Measurements from ENCODE around the gene UAP1. TPM values are rescaled to one million over a fixed set of nuclear protein-coding genes. Genes with fewer than 3 reads are reported as not detected.

The UAP1 gene
- 34.2 TPM for total RNA-seq

- DNase-seq (ENCODE audit: low spot score) = no peak
Observed at GRCh38 chr1:162561616-162562469, at the start of gene UAP1. Gene UAP1 (plus strand): TSS chr1:162561722. CDS start chr1:162566069, 4,347 bp downstream.

- DNase-seq (ENCODE audit: low spot score) = no peak
Observed at GRCh38 chr1:162527314-162527713, 34.2 kb upstream of the UAP1 start.

GRCh38 chr1:162530307-162530987 is 31.1 kb upstream of the UAP1 start:
- no peak for DNase-seq (ENCODE audit: low spot score)

GRCh38 chr1:162530988-162531319 is 30.6 kb upstream of the UAP1 start:
- no peak for DNase-seq (ENCODE audit: low spot score)

GRCh38 chr1:162535501-162535900 is 26.0 kb upstream of the UAP1 start:
- DNase-seq (ENCODE audit: low spot score) = no peak

GRCh38 chr1:162536511-162536910 is 25.0 kb upstream of the UAP1 start:
- DNase-seq (ENCODE audit: low spot score) = no peak

GRCh38 chr1:162537216-162537615 is 24.3 kb upstream of the UAP1 start:
- no peak for DNase-seq (ENCODE audit: low spot score)

GRCh38 chr1:162538815-162539431 is 22.6 kb upstream of the UAP1 start:
- DNase-seq (ENCODE audit: low spot score) = no peak

GRCh38 chr1:162541619-162542141 is 19.8 kb upstream of the UAP1 start:
- peak; percentile 59 for DNase-seq (ENCODE audit: low spot score)

- DNase-seq (ENCODE audit: low spot score) = no peak
Observed at GRCh38 chr1:162543228-162543627, 18.3 kb upstream of the UAP1 start.

GRCh38 chr1:162548170-162548569 is 13.4 kb upstream of the UAP1 start:
- peak; percentile 19 for DNase-seq (ENCODE audit: low spot score)

GRCh38 chr1:162549001-162549400 is 12.5 kb upstream of the UAP1 start:
- DNase-seq (ENCODE audit: low spot score) = no peak

- DNase-seq (ENCODE audit: low spot score) = no peak
Observed at GRCh38 chr1:162550925-162551324, 10.6 kb upstream of the UAP1 start.

- DNase-seq (ENCODE audit: low spot score) = no peak
Observed at GRCh38 chr1:162551969-162552683, 9.4 kb upstream of the UAP1 start.

GRCh38 chr1:162552684-162553252 is 8.8 kb upstream of the UAP1 start:
- DNase-seq (ENCODE audit: low spot score) = no peak

GRCh38 chr1:162554258-162554657 is 7.3 kb upstream of the UAP1 start:
- DNase-seq (ENCODE audit: low spot score) = no peak

GRCh38 chr1:162557536-162557935 is 4.0 kb upstream of the UAP1 start:
- DNase-seq (ENCODE audit: low spot score) = no peak

- DNase-seq (ENCODE audit: low spot score) = no peak
Observed at GRCh38 chr1:162560303-162561036, 1.1 kb upstream of the UAP1 start.

- peak; percentile 98 for DNase-seq (ENCODE audit: low spot score)
Observed at GRCh38 chr1:162561037-162561615, 396 bp upstream of the UAP1 start.

- DNase-seq (ENCODE audit: low spot score) = no peak
Observed at GRCh38 chr1:162562470-162562828, 927 bp downstream of the UAP1 start.

Data from mucosa of gallbladder (tissue), 1 donor.